IPS DF 4.7 (cell line): Measurements from ENCODE around the gene MAPK8IP1.
"Not testable (repeated sequence)": the region's sequence is repeated elsewhere in the genome, so short reads cannot be mapped to it uniquely, and the experiment has no call there.

ENCODE experiments used
- DNase-seq: peaks from one replicate; pipeline ENCODE4 v3.0.0-alpha.2; 2013; ENCODE audit warnings: low spot score; ENCODE audit errors: extremely low read depth

Gene MAPK8IP1

DNA sequence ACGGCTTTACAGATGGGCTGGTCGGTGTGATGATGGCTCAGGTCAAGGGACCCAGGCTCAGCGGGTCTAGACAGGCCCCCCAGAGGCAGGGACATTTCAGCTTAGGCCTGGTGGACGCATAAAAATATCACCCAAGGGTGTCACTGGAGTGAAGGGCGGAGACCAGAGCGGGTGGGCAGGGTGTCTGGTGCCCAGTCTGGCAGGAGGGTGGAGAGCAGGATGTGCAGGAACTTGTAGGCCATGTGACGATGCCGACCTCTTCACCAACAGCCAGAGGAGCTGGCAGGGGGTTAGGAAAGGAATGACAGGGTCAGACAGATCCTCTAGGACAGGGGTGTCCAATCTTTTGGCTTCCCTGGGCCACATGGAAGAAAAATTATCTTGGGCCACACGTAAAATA is 4.5 kb downstream of the MAPK8IP1 start:
- no peak for DNase-seq

DNA sequence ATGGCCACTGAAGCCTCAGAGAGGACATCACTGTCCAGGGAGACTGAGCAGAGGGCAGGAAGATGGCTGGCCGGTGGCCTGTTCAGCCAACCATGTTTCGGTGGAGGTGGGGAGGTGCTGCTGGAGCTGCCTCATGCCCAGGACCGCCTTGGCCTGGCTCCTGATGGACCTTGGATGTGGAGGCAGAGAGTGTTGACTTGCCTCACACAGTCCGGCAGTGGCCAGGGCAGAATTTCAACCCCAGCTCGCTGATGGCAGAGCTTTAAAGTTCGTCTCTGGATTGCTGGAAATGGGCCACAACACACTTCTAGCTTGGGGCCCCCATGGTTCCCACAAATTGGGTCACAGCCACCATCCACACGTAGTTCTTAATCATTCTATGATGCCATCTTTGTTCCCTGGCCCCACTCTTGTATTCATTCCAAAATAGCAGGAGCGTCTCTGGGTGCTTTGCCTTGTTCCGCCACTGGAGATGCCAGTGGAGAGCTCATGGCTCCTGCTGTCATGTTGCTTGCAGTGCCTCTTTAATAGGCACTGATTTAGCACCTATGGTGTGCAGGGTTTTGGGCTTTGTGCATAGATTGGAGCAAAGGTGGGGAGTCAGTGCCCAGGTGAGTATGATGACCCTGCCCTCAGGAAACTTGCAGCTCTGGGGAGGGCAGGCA is 5.6 kb downstream of the MAPK8IP1 start:
- DNase-seq, result no peak

- no peak for DNase-seq
These were observed 7.4 kb downstream of the MAPK8IP1 start for GRCh38 chr11:45892856-45893255.

GRCh38 chr11:45894555-45895247 is 9.2 kb downstream of the MAPK8IP1 start:
- DNase-seq, result no peak

- DNase-seq, result no peak
These were observed 10.3 kb downstream of the MAPK8IP1 start for GRCh38 chr11:45895553-45896259.

GRCh38 chr11:45896422-45896984 is 11.1 kb downstream of the MAPK8IP1 start:
- DNase-seq, result no peak

- no peak for DNase-seq
These were observed 12.1 kb downstream of the MAPK8IP1 start for GRCh38 chr11:45897556-45897955.

GRCh38 chr11:45899086-45899447 is 13.6 kb downstream of the MAPK8IP1 start:
- no peak for DNase-seq

- DNase-seq, result no peak
These were observed 14.2 kb downstream of the MAPK8IP1 start for GRCh38 chr11:45899448-45900174.

DNA sequence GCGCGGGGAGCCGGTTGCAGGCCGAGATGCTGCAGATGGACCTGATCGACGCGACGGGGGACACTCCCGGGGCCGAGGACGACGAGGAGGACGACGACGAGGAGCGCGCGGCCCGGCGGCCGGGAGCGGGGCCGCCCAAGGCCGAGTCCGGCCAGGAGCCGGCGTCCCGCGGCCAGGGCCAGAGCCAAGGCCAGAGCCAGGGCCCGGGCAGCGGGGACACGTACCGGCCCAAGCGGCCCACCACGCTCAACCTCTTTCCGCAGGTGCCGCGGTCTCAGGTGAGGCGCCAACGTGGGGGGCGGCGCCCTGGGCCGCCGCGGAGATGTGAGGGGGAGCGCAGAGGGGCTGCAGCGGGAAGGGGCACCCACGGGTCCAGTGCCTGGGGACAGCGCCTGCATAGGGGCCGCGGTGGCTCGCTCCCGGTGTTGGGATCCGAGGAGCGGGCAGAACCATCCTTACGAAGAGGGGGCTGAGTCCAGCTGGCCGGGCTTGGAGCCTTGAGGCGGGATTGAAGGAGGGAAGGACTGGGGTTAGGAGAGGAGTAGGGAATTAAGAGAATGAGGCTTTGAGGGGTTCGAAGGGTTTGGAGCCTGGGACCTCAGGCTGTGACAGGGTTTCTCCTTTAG is 14.8 kb downstream of the MAPK8IP1 start:
- DNase-seq, result not testable (repeated sequence)

DNA sequence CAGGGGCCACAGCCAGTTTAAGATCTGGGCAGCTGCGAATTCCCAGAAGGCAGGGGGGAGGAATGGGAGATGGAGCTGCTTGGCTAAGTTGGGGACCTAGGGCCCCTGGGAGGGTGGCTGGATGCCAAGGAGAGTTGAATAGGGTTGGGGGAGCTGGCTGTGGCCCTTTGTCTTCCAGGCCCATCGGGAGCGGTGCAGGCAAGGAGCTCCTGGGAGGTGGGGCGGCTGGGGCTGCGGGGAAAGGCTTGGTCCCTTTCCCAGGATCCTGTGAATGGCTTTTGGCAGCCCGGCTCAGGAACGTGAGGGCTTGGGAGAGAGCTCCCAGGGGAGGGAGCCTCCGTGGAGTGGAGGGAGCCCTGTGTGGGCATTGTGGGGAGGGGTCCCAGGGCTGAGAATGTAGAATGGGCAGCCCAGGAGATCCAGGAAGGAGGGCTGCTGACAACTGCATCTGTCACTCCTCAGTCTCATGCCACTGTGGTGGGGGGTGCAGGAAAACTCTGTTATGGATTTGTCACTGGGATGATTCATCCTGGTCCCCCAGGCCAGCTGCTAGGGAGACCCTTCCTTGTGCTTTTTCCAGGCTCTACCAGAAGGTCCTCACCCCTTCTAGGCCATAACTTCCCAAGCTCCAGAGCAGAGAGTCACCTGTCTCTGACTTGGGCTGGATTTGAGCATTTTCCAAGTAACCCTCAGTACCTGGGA is 15.6 kb downstream of the MAPK8IP1 start:
- no peak for DNase-seq

DNA sequence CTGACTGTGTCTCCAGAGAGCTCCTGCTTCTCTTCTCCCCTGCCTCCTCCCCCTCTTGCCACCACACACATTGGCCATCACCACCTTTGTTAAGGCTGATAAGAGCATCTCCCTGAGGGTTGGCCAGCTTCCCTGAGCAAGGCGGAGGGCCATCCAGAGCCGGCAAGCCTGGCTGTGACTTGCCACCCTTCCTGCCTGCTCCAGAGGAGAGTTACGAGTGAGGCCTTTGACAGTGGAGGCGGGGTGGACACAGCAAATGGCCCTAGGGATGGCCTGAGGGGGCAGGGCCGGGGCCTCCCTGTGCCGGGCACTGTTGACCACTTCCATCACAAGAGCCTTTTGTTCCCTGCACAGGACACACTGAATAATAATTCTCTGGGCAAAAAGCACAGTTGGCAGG is 16.2 kb downstream of the MAPK8IP1 start:
- DNase-seq, result no peak

DNA sequence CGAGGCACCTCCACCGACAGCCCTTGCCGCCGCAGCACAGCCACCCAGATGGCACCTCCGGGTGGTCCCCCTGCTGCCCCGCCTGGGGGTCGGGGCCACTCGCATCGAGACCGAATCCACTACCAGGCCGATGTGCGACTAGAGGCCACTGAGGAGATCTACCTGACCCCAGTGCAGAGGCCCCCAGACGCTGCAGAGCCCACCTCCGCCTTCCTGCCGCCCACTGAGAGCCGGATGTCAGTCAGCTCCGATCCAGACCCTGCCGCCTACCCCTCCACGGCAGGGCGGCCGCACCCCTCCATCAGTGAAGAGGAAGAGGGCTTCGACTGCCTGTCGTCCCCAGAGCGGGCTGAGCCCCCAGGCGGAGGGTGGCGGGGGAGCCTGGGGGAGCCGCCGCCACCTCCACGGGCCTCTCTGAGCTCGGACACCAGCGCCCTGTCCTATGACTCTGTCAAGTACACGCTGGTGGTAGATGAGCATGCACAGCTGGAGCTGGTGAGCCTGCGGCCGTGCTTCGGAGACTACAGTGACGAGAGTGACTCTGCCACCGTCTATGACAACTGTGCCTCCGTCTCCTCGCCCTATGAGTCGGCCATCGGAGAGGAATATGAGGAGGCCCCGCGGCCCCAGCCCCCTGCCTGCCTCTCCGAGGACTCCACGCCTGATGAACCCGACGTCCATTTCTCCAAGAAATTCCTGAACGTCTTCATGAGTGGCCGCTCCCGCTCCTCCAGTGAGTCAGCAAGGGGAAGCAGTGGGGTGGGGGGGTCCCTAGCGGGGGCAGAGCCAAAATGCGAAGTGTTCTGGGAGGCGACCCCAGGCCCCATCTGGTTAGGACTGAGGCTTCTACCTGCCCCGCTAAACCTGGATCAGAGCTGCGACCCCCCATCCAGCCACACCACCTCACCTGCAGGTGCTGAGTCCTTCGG is 17.3 kb downstream of the MAPK8IP1 start:
- no peak for DNase-seq

- no peak for DNase-seq
These were observed 19.0 kb downstream of the MAPK8IP1 start for GRCh38 chr11:45904309-45904915.

- DNase-seq, result no peak
These were observed 19.6 kb downstream of the MAPK8IP1 start for GRCh38 chr11:45905095-45905494.

- not testable (repeated sequence) for DNase-seq
These were observed 20.1 kb downstream of the MAPK8IP1 start for GRCh38 chr11:45905576-45905975.

- no peak for DNase-seq
These were observed 20.7 kb downstream of the MAPK8IP1 start for GRCh38 chr11:45906096-45906682.

- no peak for DNase-seq
These were observed 21.6 kb downstream of the MAPK8IP1 start, which contains the start of gene FREY1 for GRCh38 chr11:45906965-45907611. Gene FREY1, minus strand, starts transcription at chr11:45907271. Its CDS starts 26 bp downstream, at chr11:45907245.
